ENCODE results near the gene NOC4L.

The NOC4L gene

DNA sequence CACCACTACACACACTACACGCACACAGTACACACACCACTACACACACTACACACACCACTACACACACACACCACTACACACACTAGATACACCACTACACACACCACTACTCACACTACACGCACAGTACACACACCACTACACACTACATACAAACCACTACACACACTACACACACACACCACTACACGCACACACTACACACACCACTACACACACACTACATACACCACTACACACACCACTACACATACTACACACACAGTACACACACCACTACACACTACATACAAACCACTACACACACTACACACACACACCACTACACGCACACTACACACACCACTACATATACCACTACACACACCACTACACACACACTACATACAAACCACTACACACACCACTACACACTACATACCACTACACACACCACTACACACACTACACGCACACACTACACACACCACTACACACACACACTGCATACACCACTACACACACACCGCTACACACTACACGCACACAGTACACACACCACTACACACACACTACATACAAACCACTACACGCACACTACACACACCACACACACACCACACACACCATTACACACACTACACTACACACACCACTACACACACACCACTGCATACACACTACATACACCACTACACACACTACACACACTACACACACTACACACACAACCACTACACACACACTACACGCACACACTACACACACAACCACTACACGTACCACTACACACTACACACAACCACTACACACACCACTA is 11.7 kb downstream of the NOC4L start:
- no peak for DNase-seq (ENCODE audit: low read depth in 1 of 2, low spot score in 1 of 2)

DNA sequence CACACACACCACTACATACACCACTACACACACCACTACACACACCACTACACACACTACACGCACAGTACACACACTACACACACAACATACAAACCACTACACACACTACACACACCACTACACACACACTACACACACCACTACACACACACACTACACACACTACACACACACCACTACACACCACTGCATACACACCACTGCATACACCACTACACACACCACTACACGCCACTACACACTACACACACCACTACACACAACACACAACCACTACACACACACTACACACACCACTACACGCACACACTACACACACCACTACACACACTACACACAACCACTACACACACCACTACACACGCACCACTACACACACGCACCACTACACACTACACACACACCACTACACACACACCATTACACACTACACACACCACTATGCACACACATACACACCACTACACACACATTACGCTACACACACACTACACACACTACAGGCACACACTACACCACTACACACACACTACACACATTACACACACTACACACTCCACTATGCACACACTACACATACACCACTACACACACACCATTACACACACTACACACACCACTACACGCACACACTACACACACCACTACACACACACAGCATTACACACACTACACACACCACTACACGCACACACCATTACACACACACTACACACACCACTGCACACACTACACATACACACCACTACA is 12.5 kb downstream of the NOC4L start:
- DNase-seq (ENCODE audit: low read depth in 1 of 2, low spot score in 1 of 2): no peak

GRCh38 chr12:132157733-132158409 is 13.6 kb downstream of the NOC4L start:
- DNase-seq (ENCODE audit: low read depth in 1 of 2, low spot score in 1 of 2): no peak

- DNase-seq (ENCODE audit: low read depth in 1 of 2, low spot score in 1 of 2): no peak
Measured at GRCh38 chr12:132158677-132159554, 14.7 kb downstream of the NOC4L start.

DNA sequence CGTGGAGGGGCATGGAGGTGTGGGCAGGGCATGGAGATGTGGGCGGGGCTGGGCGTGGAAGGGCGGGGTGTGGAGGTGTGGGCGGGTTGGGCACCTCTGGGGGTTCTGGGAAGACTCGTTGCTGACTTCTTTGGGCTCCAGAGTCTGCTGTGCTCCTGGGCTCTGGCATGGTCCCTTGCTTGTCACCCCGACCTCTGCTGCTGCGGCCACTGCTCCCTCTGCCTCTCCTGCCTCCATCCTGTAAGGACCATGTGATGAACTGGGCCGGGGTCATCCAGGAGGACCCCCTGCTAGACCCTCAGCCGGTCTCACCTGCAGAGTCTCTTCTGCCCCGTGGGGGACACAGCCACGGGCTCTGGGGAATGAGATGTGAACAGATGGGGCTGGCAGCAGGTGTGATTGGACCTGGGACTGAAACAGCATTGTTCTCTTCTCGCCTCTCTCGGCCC is 15.3 kb downstream of the NOC4L start:
- no peak for DNase-seq (ENCODE audit: low read depth in 1 of 2, low spot score in 1 of 2)

DNA sequence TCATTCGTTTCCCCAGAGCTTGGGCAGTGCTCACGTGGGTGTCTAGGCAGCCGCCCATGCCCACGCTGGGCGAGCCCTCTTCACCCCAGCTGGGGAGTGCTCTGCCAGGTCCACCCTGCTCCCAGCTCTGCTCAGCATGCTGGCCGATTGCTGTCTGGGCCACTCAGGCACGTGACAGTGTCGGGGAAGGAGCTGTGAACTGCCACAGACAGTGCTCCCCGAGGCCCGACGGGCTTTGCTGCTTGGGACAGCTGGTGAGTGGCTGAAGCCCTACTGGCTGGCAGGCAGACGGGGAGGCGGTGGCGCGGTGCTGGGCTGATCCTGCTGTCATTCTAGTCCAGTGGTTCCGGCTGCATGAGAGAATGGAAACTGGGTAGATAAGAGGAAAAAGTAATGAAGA is 15.8 kb downstream of the NOC4L start:
- DNase-seq (ENCODE audit: low read depth in 1 of 2, low spot score in 1 of 2): no peak

DNA sequence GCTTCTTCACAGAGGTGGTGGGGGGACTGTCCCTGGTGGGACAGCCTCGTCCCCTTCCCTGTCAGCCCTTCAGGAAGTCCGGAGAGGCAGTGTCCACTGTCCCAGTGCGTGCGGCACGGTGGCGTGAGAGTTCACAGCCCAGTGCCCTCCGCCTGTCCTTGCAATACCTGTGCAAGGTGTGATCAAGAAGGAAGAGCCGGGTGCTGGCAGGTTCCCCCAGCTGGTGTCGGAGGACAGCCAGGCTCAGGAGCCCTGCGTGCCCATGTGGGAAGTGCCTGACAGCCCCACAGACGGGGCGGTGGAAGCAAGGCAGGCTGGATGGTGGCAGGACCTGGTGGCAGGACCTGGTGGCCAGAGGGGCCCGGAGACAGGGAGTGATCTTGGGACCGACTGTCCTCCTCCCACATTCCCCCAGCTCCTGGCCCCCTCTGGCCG is 16.4 kb downstream of the NOC4L start:
- no peak for DNase-seq (ENCODE audit: low read depth in 1 of 2, low spot score in 1 of 2)

- DNase-seq (ENCODE audit: low read depth in 1 of 2, low spot score in 1 of 2): no peak
Measured at GRCh38 chr12:132161036-132161781, 17.0 kb downstream of the NOC4L start.

DNA sequence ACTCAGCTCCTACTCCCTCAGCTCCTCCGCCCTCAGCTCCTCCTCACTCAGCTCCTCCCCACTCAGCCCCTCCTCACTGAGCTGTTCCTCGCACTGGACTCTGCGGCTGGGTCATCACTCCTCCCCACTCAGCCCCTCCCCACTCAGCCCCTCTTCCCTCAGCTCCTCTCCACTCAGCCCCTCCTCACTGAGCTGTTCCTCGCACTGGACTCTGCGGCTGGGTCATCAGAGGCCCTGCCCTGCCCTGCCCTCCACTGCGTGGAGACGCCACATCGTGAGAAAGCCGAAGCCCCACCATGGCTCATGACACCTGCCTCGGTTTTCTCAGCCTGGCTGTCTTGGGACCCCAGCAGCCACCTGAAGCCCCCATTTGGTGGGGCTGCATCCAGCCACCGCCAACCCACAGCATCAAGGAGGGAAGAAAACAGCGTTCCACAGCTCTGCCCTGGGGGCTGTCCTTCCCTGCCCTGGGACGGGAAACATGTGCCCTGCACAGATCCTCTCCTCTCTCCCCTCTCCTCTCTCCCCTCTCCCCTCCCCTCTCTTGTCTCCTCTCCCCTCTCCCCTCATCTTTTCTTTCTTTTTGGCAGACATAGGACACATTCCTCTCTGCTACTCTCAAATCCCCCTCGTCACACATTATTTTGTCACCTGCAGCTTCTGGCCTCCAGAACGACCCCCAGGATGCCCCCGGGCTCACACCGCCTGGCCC is 17.7 kb downstream of the NOC4L start:
- DNase-seq (ENCODE audit: low read depth in 1 of 2, low spot score in 1 of 2): no peak

DNA sequence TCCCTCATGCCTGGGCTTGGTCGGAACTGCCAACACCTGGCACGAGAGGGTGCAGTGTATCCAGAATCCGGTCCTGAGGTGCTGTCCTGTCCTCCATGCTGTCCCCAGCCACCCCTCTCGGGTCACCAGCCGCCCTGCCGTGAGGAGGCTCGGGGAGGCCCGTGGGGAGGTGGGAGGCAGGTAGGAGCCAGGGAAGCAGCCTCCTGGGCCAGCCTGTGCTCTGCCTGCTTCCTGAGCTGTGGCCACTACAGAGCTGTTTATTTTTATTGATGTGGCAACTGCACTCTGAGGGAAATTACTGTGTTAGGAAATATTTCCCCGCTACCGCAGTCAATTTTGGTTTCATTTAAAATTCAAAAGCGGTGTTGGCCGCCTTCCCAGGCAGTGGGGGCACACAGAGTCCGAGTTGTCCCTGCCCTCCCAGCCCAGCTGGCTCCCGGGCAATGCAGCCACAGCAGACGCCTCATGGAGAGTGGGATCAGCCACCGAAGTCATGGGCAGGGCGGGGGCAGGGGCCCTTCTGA is 18.3 kb downstream of the NOC4L start:
- DNase-seq (ENCODE audit: low read depth in 1 of 2, low spot score in 1 of 2): no peak

DNA sequence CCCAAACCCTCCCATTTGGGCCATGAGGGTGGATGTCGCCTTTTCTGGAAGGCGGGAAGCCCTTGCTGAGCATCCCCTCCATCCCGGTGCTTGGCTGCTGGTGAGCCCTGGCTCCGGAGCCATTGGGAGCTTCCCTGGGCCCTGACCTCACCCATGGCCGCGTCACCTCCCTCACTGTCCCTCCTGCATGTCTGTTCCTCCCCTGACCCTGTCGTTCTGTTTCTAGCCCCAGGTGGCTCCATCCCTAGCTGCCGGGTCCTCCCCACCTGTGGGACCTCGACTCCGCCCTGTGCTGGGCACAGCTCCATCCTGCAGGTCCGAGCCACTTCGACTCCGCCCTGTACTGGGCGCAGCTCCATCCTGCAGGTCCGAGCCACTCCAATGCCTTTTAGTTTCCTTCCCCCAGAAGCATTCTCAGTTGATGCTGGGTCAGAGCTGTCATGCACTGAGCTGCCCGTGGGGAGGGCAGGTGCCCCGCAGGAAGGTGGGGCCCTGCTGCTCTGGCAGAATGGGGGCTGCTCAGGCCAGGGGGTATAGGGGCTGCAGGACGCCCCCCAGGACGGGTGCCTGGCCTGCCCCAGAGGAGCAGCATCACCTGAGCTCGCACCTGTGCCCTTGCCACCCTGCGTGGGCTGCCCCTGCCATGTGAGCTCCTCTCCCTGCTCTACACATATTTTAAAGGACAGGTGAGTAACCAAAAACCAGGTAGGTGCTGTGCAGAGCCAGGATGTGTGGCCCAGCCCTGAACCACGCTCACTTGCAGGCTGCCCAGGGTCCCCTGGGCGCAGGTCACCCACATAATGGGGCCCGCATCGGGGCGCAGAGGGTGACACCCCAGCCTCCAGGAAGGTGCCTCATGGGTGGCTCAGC is 19.0 kb downstream of the NOC4L start:
- no peak for DNase-seq (ENCODE audit: low read depth in 1 of 2, low spot score in 1 of 2)

DNA sequence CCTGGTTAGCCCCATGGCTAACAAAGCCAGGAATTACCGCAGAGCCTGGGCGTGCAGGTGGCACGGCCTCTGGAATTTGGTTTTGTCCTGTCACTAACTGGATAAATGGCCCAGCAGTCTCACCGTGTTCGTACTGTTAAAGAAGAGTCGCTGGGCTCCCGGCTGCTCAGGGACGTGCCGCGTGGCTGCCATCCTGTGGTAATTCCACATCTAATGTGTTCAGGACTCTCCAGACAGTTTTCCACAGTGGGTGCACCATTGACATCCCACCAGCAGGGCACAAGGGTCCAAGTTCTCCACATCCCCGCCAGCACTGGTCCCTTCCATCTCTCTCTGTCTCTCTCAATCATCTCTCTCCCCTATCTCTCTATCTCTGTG is 19.6 kb downstream of the NOC4L start:
- DNase-seq (ENCODE audit: low read depth in 1 of 2, low spot score in 1 of 2): no peak

DNA sequence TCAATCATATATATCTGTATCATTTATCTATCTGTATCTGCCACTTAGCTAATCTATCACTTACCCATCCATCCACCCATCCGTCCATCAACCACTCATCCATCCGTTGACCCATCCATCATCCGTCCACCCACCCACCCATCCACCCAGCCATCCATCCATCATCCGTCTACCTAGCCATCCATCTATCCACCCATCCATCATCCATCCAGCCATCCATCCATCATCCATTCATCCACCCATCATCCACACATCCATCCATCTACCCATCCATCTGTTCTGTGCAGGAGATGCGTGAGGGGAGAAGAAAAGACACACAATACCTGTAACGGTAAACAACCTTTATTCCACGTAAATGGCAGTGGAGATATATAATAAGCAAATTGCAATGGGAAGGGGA is 20.2 kb downstream of the NOC4L start:
- DNase-seq (ENCODE audit: low read depth in 1 of 2, low spot score in 1 of 2): no peak

- no peak for DNase-seq (ENCODE audit: low read depth in 1 of 2, low spot score in 1 of 2)
Measured at GRCh38 chr12:132165584-132165983, 21.3 kb downstream of the NOC4L start.

DNA sequence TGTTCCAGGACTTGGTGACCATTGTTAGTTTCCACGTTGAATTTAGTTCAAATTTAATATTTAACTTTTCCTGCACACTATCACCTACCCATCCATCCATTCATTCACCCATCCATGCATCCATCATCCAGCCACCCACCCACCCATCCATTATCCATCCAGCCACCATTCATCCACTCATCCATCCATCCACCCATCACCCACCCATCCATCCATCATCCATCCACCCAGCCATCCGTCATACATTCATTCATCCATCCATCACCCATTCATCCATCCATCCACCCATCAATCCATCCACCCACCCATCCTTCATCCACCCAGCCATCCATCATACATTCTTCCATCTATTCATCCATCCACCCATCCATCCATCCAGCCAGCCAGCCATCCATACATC is 21.8 kb downstream of the NOC4L start:
- no peak for DNase-seq (ENCODE audit: low read depth in 1 of 2, low spot score in 1 of 2)

DNA sequence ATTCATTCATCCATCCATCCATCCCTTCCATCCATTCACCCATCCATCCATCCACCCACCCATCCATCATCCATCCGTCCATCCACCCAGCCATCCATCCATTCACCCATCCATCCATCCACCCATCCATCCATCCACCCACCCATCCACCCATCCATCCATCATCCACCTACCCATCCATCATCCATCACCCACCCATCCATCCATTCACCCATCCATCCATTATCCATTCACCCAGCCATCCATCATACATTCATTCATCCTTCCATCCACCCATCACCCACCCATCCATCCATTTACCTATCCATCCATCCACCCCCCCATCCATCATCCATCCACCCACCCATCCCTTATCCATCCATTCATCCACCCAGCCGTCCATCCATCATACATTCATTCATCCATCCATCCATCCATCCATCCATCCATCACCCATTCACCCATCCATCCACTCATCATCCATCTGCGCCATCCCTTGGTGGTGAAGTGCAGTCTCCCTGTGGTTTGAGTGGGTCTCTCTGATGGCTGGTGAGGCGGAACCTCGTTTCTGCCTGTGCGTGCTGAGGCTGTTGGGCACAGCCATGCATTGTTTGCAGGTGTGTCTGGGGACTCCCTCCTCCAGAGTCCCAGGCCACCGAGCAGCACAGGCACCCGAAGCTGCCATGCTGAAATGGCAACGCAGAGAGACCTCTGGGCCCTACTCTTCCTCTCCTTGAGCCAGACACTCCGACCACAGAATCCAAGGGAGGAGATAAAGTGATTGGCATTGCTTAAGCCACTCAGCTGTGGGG is 22.7 kb downstream of the NOC4L start:
- no peak for DNase-seq (ENCODE audit: low read depth in 1 of 2, low spot score in 1 of 2)

- DNase-seq (ENCODE audit: low read depth in 1 of 2, low spot score in 1 of 2): no peak
Measured at GRCh38 chr12:132167611-132168310, 23.5 kb downstream of the NOC4L start.

Measured in activated T-helper 1 cell treated with anti-CD3 and anti-CD28 coated beads, Interleukin-2, amount 50 U/mL, for 16 hours (primary cell).